ENCODE data around the gene ELFN2.
A peak's percentile ranks its signal among the peaks of the same experiment; 100 is the strongest.
"Not testable (repeated sequence)": the region's sequence is repeated elsewhere in the genome, so short reads cannot be mapped to it uniquely, and the experiment has no call there.

ELFN2 gene

DNA sequence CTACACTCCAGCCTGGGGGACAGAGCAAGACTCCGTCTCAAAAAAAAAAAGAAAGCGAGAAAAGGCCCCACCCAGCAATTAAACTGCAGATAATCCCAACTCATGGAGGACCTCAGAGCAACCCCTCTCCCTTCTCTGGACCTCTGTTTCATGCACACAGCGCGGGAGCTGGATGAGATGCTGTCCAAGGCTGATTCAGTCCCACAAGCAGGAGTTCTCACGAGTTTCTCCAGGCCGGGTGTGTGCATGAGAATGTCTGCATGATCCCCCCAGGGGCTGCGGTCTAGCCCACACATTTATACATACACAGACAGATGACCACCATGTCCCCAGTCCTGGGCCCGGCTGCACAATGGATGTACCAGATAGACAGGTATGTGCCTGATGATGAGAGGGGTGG lies 19.4 kb downstream of the ELFN2 start:
- DNase-seq = no peak

DNA sequence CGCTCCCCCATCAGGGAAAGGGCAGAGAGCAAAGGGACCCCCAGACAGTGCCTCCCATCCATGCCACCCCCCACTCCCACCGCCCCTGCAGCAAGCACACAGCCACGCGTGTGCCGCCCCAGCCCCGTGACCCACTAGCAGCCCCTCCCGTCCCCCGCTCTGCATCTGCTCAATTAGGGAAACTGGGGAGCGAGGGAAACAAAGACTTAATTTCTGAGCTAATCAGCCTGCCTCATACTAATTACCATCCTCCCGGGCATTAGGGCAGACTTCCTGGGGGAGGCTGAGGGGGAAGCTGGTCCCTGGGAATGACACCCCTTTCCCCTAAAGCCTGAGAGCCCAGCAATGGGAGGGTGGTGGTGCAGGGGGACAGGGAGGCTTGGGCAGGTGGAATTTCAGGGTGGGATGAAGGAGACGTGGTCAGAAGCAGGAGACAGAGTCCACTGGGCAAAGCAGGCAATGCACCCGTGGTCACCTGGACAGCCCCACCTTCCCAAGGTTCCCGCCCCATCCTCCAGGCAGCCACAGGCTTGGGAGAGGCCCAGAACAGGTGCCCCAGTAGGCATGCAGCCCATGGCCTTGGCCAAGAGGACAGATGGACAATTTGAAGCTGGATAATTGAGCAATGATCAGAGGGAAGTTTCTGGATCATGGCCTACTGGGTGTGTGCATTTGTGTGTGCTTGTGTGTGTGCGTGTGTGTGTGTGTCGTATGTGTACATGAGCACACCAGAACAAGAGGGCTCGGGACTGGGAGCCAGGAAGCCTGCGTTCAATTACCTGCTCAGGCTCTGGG lies 20.6 kb downstream of the ELFN2 start:
- no peak for DNase-seq

DNA sequence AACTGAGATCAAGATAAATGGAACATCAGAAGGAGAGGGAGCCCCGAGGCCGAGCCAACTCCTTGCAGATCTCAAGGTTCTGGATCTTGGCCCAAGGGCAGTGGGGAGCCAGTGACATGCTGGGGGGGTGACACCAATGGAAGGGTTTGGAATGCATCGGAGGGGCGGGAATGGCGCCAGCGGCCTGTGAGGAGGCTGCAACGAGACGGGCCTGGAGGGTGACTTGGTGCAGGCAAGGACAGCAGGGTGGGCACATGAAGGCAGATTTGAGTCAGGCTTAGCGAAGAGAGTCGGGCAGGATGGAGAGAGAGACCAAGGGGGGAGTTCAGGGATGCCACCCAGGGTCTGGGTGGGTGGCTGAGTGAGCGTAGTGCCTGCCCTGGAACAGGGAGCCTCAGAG lies 23.2 kb downstream of the ELFN2 start:
- no peak for DNase-seq

DNA sequence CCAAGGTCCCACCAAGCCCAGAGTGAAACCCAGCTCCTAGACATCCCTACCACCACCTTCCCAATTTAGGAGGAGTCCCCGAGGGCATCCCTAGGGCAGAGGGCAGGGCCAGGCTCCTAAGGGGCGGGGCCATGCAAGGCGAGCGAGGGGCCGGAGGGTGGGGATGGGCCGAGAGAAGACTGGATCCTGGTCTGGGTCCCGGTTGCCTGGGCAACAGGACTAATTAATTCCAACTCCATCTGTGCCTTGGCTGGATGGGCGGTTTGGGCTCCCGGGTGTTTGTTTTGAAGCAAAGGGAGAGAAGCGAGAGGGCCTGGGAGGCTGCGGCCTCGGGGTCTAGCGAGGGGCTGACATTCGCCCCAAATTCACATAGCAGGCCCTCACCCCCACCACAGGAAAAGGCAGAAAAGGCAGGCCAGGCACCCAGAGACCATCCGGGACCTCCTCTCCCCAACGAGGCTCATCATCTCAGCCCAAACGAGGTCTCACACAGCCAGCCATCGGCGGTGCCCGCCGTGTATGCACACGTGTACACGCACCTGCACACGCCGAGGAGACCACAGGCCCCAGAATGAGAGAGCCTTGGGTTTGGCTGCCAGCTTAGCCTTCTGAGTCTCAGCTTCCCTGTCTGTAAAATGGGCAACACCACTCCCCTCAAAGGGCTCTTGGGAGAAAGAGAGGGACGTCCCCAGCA lies 23.9 kb downstream of the ELFN2 start:
- no peak for DNase-seq

DNA sequence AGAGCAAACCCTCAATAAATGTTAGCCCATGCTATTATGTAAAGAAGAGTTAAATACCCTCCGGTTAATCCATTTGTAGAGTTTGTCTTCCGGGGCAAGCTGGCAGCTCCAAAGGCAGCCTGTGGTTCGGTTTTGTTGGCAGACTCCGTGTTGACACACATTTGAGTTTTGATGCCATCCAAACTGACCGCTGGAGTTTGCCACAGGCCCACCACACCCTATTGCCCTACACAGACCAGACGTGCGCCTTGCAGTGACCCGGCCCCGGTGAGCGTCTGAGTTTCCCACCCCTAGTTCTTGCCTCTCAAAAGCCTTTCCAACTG lies 25.1 kb downstream of the ELFN2 start:
- no peak for DNase-seq

DNA sequence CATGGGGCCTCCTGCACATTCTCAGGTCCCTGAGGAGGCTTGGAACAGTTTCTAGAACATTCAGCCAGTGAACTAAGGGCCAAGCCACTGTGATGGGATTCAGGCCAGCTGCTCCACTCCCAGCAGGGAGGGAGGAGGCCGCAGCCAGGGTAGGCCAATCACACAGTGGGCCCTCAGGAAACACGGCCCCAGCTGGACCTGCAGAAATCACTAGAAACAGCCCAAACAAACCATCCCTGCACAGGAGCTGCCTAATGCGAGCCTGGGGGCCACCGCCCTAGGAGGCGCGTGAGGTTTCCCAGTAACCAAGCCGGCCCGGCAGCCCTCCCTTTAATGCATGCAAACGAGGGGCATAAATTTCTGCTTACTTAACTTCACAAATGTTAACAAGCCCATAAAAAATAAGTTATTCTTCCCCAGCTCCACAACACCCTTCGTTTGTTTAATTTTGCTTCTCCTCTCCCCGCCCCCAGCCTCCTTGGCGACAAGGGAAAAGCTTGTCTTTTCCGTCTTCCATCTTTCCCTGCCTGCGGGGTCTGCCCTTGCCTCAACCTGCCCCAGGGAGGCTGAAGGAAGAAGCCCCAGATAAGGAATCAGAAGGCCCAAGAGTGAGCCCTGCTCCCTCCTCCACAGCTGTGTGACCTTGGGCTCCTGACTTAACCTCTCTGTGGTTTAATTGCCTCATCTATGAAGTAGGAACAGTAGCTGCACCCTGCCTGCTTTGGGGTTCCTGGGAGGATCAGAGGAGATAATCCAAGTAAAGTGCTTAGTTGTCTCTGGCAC lies 25.7 kb downstream of the ELFN2 start:
- DNase-seq = no peak

DNA sequence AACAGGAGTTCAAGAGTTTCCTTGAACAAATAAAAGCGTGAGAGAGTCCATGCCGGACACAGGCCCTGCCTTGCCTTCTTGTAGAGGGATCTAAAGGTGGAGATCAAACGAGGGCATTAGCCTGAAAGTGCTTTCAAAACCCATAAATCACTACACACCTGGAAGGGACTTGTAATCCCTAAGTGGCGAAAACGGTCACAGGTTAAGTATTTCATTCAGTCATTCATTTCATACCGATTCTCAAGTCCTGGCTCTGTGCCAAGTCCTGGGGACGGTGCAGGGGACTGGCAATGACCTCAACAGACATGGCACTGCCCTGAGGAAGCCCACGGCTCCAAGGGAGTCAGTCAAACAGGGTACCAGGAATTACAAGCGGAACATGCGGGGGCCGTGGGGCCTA lies 26.6 kb downstream of the ELFN2 start:
- DNase-seq = no peak

DNA sequence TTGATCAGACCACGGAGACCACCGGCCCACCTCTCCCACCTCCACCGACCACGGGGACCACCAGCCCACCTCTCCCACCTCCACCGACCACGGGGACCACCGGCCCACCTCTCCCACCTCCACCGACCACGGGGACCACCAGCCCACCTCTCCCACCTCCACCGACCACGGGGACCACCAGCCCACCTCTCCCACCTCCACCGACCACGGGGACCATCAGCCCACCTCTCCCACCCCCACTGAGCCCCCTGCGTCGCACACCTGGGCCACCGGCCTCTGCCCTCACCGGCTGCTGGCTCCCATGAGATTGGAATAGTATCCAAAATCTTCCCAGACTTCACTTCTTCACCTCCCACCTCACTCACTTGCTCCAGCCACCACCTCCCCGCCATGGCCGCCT lies 27.8 kb downstream of the ELFN2 start:
- DNase-seq = not testable (repeated sequence)

DNA sequence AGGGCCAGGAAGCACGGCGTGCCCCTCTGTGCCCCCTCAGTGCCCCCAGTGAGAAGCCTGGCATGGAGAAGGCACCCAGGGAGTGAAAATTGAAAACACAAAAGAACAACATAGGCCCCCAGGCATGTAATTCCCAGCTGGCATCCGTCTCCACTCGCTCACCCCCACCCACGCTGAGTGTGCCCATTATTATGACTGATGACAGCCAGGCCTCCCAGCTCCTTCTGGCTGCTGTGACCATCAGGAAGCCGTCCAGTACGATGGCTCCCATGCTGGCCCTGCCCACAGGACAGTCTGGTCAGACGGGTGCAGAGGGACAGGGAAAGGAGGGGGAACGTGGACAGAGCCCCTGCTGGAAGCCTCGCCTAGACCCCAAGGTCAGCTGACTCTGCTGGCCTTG lies 30.1 kb downstream of the ELFN2 start:
- DNase-seq = no peak

DNA sequence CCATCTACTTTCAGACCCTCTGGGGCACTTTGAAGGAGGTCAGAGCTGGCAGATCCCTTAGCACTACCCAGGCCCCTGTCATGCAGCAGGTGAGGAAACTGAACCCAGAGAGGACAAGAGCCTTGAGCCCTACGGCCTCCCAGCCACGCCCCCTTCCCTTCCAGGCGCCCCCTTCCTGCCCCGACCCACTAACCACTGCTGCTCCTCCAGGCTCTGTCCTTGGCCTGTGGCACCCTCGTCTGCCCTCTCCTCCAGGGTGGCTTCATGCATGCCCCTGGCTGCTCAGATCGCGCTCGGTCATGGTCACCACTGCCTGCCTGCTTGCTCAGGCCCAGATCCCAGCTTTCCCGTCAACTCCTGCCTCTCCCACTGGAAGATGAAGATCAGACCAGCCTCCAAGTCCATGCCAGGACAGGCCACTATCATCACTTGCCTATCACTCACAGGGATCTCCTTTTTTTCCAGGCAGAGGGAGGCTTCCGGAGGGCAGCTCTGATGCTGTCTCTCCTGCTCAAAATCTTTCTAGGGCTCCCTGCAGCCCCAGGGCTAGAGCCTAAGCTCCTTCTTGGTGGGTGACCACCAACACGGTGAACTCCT lies 30.7 kb downstream of the ELFN2 start:
- no peak for DNase-seq

DNA sequence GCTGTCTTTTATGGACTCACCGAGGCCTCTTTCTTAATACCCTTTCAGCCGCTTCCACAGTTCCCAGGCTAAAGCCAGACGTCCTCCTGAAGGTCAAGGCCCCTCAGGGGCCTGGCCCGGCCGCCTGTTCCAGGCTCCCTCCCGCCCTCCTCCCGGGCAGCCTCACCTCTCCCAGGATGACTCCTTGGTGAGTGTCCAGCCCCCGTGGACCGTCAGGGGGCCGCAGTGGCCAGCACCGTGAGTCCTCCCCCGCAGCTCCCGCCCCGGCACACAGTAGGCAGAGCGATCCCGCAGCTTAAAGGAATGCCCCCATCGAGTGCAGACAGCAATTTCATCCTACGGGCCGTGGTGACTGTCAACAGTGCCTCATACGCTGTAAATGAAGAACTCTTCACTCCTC lies 32.9 kb downstream of the ELFN2 start:
- no peak for DNase-seq

DNA sequence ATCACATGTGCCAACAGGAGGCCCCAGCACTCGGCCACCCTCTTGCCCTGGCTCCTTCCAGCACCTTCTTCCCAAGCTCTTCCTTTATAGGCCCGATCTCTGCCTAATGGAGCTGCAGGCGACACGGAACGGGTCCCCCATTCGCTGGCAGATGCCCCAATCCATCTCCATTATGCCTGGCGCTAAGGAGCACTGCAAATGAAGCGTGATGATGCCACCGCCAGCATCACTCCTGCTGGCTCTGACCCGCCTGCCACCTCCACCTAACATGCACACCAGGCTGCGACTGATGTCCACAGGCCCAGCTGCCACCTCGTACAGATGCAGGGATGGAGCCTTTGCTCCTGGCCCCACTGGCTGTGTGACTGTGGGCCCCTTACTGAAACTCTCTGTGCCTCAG lies 33.5 kb downstream of the ELFN2 start:
- DNase-seq = no peak

DNA sequence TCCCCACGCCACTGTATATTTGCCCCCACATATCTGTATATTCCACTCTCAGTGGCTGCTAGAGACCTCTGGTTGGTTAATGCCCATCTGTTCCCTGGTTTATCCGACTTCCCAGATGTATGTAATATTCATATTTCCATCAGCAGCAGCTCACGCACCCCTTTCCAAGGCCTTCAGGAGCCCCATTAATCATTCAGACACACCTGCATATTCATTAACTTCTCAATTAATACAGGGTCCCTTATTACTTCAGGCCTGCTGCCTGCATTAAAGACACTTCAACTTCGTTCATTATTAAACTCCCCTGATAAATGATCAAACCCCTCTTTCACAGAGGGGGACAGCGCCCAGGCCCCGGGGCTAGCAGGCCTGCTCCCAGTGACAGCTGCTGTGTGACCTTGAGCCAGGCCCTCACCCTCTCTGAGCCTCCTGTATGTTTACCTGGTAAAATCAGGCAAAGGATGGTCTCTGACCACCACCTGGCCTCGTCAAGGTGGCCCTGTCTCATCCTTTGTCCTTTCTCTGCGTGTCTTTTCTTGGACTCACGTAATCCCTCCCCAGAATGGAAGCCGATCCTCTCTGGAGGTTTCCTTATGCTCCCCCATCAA lies 34.5 kb downstream of the ELFN2 start:
- no peak for DNase-seq

DNA sequence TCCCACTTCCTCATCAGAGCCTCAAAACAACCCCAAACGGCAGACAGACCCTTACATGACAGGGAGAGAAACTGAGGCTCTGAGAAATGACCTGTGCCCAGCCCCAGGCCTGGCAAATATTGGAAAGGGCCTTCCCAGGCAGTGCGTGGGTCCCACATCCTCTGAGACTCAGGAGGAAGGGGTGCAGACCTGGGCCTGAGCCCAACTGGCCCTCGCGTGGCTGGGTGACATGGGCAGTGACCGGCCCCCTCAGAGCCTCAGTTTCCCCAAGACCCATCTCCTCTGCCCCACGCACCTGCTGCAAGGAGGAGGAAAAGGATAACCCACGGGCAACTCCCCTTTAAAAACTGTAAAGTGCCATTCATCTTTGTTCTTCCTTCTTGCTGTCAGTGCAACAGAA lies 35.6 kb downstream of the ELFN2 start:
- no peak for DNase-seq

DNA sequence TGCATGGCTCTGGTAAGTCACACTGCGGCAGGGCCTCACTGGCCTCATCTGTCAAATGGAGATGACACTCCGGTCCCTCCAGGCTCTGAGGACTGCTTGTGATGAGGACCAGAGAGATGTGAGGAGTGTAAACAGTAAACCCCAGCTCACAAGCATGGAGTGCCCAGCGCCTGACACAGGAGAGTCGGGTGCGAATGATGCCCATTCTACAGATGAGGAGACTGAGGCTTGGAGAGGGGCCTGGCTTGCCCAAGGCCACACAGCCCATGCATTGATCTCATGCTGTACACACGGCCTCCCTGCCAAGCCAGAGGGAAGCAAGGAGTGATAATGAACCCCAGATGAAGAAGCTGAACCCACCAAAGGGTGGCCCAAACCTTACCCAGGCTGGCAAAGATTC lies 37.2 kb downstream of the ELFN2 start:
- no peak for DNase-seq

DNA sequence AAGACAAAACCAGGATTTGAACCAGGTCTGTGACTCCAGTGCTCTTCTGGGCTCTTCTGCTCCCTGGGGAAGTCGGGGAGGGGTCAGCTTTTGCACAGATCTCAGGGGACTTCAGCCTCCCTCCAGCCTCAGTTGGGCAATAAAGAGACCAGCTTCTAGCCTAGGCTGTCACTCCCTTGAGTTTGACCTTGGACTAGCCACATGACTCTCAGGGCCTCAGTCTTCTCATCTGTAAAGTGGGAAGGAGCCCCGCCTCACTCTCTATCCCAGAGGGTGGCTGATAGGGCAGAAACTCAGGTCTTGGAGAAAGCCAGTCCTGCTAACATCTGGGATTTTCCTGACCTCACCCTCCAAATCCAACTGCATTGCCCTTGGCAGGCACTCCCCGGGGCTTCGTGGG lies 38.7 kb downstream of the ELFN2 start:
- no peak for DNase-seq

DNA sequence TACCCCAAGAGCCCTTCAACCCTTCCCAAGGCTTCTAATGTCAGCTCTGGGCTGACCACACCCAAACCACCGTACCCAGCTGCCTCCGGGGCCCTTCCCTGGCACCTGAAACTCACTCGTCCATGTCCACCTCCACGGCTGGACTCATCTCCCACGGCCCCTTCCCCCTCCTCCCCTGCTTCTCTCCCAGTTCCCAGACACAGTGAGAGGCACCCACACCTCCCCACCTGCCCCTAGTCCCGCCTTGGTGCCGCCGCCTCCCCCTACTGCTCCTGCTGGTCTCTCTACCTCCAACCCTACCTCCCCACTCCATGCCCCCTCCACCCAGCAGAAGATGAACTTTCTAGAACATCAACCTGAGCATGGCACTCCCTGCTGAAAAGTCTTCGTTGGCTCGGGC lies 39.5 kb downstream of the ELFN2 start:
- no peak for DNase-seq

DNA sequence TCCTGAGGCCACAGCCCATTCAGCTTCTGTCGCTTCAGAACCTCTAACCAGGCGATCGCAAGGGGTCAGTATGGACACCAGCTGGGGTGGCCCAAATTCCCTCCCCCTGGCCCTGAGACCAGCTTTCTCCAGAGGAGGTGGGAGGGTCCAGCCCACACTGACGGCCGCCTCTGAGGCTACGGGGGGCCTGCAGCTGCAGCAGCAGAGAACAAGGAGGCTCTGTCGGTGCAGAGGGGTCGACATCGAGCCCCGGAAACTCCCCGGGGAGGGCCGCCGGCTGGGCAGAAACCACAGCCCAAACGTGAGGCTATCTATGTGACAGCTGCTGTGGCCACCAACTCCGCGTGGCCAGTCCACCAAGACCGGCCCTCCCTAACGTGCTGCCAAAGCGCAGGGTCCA lies 40.8 kb downstream of the ELFN2 start:
- DNase-seq = no peak

DNA sequence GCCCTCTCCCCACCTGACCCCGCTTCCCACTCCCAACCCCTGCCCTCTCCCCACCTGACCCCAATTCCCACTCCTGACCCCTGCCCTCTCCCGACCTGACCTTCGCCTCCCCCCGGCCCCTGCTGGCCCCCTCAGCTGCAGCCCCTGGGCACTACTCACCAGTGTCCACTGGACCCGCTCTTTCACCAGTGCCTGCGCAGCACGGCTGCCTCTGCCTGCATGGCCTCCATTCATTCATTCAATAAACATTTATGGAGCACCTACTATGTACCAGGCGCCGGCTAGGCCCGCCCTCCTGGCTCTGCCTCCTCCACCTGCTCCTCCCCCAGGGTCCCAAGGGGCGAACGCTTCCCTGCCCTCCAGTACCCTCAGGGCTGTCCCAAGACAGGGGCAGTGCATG lies 42.6 kb downstream of the ELFN2 start:
- no peak for DNase-seq

DNA sequence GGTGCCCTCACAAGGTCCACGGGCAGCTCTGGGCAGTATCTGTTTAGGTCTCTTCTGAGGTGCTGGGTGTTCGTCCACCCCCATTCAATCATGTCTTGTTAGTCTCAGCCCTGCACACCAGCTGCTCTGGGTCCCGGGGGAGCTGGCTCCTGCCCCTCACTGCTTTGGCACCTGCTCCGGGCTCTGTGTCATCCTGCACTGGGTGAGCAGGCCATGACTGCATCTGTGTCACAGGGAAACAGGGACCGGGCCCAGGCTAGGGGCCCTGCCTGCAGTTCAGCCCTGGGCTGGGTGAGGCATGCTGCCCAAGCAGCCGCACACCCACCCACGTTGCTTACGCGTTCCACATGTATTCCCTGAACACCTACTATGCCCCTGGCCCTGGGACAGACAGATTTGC lies 43.9 kb downstream of the ELFN2 start:
- DNase-seq = peak; percentile 60

DNA sequence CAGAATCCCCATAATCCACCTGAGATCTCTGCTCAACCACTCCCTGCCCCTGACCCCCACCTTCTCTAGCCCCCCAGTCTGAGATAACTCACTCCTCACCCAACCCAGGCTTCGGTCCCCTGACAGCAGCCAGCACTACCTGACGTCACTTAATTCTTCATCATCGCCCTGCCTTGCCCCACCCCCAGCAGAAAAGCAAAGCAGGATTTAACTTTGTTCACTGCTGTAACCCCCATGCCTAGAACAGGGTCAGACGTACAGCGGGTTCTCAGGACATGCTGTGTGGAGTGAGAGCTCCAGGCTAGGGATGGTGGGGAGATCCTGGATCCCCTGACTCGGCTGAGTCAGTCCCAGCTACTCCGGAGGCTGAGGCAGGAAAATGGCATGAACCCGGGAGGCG lies 45.8 kb downstream of the ELFN2 start:
- no peak for DNase-seq

DNA sequence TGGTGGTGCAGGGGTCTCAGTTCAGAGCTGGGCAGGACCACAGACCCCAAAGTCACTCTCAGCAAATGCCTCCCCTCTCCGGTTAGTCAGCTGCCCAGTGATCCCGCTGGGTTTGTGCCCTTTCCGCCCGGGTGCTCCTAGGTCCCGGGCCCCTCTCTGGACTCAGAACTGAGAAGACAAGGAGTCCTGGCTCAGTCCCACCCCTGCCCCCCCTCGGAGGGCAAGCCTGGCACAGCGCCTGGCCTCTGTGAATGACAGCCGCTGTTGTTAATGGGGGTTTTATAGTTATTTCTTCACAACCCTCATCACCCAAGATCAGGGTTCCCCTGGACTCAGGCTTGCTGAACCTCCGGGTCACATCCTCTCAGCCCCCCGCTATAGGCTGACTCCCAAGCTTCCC lies 47.6 kb downstream of the ELFN2 start:
- no peak for DNase-seq

DNA sequence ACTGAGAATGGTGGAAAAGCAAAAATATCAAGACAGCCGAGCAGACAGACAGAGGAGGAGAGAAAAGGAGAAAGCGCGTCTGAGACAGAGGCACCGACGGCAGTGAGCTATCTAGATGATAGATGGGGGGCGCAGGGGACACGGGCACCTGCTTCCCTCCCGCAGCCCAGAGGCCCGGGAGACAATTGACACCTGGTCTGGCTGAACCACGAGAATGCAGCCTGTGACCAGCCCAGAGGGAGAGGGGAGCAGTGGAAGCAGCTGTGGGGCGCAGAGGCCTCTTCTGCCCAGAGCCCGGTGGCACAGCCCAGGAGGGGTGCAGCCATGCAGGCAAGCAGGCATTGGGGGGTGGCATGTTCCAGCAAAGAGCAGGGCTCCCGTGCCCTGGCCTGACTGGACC lies 48.2 kb downstream of the ELFN2 start:
- no peak for DNase-seq
